Suprapubic skin (tissue), 4 donors: ENCODE measurements around the gene ZSCAN21. TPM values are rescaled to one million over a fixed set of nuclear protein-coding genes. Genes with fewer than 3 reads are reported as not detected.

Experiments used
- DNase-seq, 2 donors: peaks; one replicate each; pipeline ENCODE4 v3.0.0-alpha.2; 2019; ENCODE audit warnings: low spot score in 2 of 2
- H3K27ac ChIP-seq: fragments of 200-600 bp; sonication (generic); one replicate; pipeline ENCODE4 v1.5.1; 2019
- H3K27me3 ChIP-seq: fragments of 200-600 bp; sonication (generic); one replicate; pipeline ENCODE4 v1.5.1; 2019
- H3K36me3 ChIP-seq: fragments of 200-600 bp; sonication (generic); one replicate; pipeline ENCODE4 v1.5.1; 2019
- H3K4me1 ChIP-seq: fragments of 200-600 bp; sonication (generic); one replicate; pipeline ENCODE4 v1.5.1; 2019
- H3K4me3 ChIP-seq: fragments of 200-600 bp; sonication (generic); one replicate; pipeline ENCODE4 v1.5.1; 2019; ENCODE audit warnings: mild to moderate bottlenecking
- H3K9me3 ChIP-seq: fragments of 200-600 bp; sonication (generic); one replicate; pipeline ENCODE4 v1.5.1; 2019
- EP300 ChIP-seq: sonication (generic); formaldehyde crosslinking; IDR thresholded peaks from one replicate; pipeline ENCODE4 v1.6.1; 2017; ENCODE audit warnings: antibody characterized with exemption
- POLR2A ChIP-seq, 2 donors: fragments of 450-650 bp; IDR thresholded peaks; one replicate each; pipeline ENCODE4 v1.6.1; 2017; ENCODE audit warnings: antibody characterized with exemption in 2 of 2, mild to moderate bottlenecking in 2 of 2, moderate library complexity in 2 of 2
- POLR2AphosphoS5 ChIP-seq, 3 donors: sonication (generic); formaldehyde crosslinking; IDR thresholded peaks; one replicate each; pipeline ENCODE4 v1.6.1; 2017; ENCODE audit warnings: antibody characterized with exemption in 3 of 3
- WGBS: methylation state at CpG from one replicate; pipeline ENCODE4 v1.1.5; 2018; 5-methylcytosine and 5-hydroxymethylcytosine counted together
- total RNA-seq, 4 donors: library from RNA; depleted of rRNA; stranded (reverse); fragments of >200 nt; gene quantifications; one replicate each; pipeline ENCODE4 v1.1.0, GENCODE V29; 2016
- TF ChIP-seq, protein P1 (sequence below), 2 donors: fragments of 200-600 bp in 1 of 2; fragments of 450-650 bp in 1 of 2; sonication (generic) in 1 of 2; IDR thresholded peaks; one replicate each; pipeline ENCODE4 v1.5.1; 2016 to 2019; ENCODE audit warnings: antibody characterized with exemption in 2 of 2, mild to moderate bottlenecking in 1 of 2, moderate library complexity in 1 of 2

Gene ZSCAN21
- total RNA-seq, 4 donors from 2014 or later = 8.9 to 18.5 (median 10.2) TPM

- H3K36me3 ChIP-seq = peaks cover 64% of the 10 kb centered on the region
These were observed 9.7 kb downstream of the ZSCAN21 start for GRCh38 chr7:100059251-100059739.

DNA sequence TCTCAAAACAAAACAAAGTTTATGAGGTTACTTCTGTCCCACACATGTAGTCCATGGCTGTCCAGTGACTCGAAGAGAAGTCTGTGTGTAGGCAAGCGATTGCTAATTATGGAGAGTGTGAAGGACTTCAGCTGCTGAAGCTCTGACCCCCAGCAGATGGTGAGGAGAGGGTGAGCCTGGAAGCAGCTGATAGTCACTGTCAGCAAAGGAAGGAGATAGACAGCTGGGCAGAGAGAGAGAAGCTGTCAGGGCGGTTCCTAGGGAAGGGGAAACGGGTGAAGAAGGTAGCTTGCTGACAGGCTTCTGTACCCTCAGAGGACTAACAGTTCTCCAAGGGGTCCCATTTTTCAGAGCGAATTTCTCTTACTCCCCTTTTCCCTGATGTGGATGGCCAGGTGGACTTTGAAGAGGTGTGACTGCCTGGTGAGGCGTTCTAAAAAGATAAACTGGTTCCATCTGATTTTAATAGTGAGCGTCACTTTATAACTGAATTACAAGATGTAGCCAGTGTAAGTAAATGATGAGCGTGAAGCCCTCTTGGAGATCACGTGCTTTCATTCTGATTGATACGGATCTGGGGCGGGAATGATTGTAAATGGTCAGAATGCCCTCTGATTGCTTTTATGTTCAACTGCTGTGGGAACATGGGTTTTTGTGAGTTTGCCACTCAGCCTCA is 12.1 kb downstream of the ZSCAN21 start:
- WGBS = 93% methylated on average over 11 of the region's 11 CpGs
- DNase-seq = no peak
- H3K36me3 ChIP-seq = peaks cover 69% of the 10 kb centered on the region
- H3K27ac ChIP-seq = no peak overlapping the region
- H3K9me3 ChIP-seq = no peaks in the 10 kb centered on the region
- no peak overlapping the region for H3K4me3 ChIP-seq
- peaks cover 12% of the 10 kb centered on the region for H3K4me1 ChIP-seq
- TF ChIP-seq POLR2A (IDR thresholded peaks at IDR 0.05) = no peak
- no peak for TF ChIP-seq EP300
- TF ChIP-seq, protein P1, sequence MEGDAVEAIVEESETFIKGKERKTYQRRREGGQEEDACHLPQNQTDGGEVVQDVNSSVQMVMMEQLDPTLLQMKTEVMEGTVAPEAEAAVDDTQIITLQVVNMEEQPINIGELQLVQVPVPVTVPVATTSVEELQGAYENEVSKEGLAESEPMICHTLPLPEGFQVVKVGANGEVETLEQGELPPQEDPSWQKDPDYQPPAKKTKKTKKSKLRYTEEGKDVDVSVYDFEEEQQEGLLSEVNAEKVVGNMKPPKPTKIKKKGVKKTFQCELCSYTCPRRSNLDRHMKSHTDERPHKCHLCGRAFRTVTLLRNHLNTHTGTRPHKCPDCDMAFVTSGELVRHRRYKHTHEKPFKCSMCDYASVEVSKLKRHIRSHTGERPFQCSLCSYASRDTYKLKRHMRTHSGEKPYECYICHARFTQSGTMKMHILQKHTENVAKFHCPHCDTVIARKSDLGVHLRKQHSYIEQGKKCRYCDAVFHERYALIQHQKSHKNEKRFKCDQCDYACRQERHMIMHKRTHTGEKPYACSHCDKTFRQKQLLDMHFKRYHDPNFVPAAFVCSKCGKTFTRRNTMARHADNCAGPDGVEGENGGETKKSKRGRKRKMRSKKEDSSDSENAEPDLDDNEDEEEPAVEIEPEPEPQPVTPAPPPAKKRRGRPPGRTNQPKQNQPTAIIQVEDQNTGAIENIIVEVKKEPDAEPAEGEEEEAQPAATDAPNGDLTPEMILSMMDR (IDR thresholded peaks at IDR 0.05) = no peak
- no peak for TF ChIP-seq POLR2AphosphoS5 (IDR thresholded peaks at IDR 0.05)
- no peaks in the 10 kb centered on the region for H3K27me3 ChIP-seq

More at GRCh38 chr7:100059251-100059739, 9.7 kb downstream of the ZSCAN21 start:
- Histone ChIP-seq H3K4me3 (no peak overlapping the region), H3K4me1 (no peaks in the 10 kb centered on the region), H3K27ac (no peak overlapping the region), H3K27me3 (no peaks in the 10 kb centered on the region), H3K9me3 (no peaks in the 10 kb centered on the region)
- no peak for TF ChIP-seq POLR2A (IDR thresholded peaks at IDR 0.05)
- no peak for TF ChIP-seq POLR2AphosphoS5 (IDR thresholded peaks at IDR 0.05)
- no peak for TF ChIP-seq EP300
- TF ChIP-seq, protein P1 (IDR thresholded peaks at IDR 0.05) = no peak
- no peak for DNase-seq
- WGBS = 95% methylated on average over 5 of the region's 5 CpGs

DNA sequence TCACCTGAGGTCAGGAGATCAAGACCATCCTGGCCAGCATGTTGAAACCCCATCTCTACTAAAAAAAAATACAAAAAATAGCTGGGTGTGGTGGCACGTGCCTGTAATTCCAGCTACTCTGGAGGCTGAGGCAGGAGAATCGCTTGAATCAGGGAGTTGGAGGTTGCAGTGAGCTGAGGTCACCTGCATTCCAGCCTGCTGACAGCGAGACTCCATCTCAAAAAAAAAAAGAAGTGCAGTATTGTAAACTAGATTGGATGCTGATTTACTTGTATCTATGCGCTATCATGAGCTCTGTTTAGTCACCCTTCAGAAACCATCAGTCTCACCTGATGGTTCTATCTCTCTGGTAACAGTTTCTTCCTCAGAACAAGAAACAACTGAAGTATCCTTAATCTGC is 13.8 kb downstream of the ZSCAN21 start:
- H3K27ac ChIP-seq = no peak overlapping the region
- no peaks in the 10 kb centered on the region for H3K9me3 ChIP-seq
- H3K4me1 ChIP-seq = peaks cover 12% of the 10 kb centered on the region
- H3K36me3 ChIP-seq = peaks cover 61% of the 10 kb centered on the region
- TF ChIP-seq POLR2AphosphoS5 (IDR thresholded peaks at IDR 0.05) (no peak), POLR2A (IDR thresholded peaks at IDR 0.05) (no peak), EP300 (no peak)
- TF ChIP-seq, protein P1 (IDR thresholded peaks at IDR 0.05) = no peak
- H3K4me3 ChIP-seq = no peak overlapping the region
- no peak for DNase-seq
- no peaks in the 10 kb centered on the region for H3K27me3 ChIP-seq
- WGBS = 90% methylated on average over 4 of the region's 4 CpGs

DNA sequence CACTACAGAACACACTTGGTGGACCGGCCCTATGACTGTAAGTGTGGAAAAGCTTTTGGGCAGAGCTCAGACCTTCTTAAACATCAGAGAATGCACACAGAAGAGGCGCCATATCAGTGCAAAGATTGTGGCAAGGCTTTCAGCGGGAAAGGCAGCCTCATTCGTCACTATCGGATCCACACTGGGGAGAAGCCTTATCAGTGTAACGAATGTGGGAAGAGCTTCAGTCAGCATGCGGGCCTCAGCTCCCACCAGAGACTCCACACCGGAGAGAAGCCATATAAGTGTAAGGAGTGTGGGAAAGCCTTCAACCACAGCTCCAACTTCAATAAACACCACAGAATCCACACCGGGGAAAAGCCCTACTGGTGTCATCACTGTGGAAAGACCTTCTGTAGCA is 14.6 kb downstream of the ZSCAN21 start:
- TF ChIP-seq, protein P1 (IDR thresholded peaks at IDR 0.05) = no peak
- TF ChIP-seq EP300 = no peak
- Histone ChIP-seq H3K4me1 (peaks cover 12% of the 10 kb centered on the region), H3K9me3 (no peaks in the 10 kb centered on the region), H3K27me3 (no peaks in the 10 kb centered on the region), H3K36me3 (peaks cover 60% of the 10 kb centered on the region), H3K4me3 (no peak overlapping the region), H3K27ac (no peak overlapping the region)
- DNase-seq = no peak
- 96% methylated on average over 9 of the region's 9 CpGs for WGBS

- Histone ChIP-seq H3K27ac (peak overlapping the region; percentile 43), H3K36me3 (peaks cover 61% of the 10 kb centered on the region), H3K9me3 (peaks cover 3% of the 10 kb centered on the region), H3K27me3 (no peaks in the 10 kb centered on the region), H3K4me1 (peaks cover 12% of the 10 kb centered on the region), H3K4me3 (no peak overlapping the region)
- DNase-seq = no peak
- TF ChIP-seq, protein P1 (IDR thresholded peaks at IDR 0.05) = no peak
- TF ChIP-seq EP300 = no peak
- no peak for TF ChIP-seq POLR2A (IDR thresholded peaks at IDR 0.05)
- peak in 1 of 3 donors; percentile 59 for TF ChIP-seq POLR2AphosphoS5 (IDR thresholded peaks at IDR 0.05)
- 52% methylated on average over 8 of the region's 8 CpGs for WGBS
These were observed 16.0 kb downstream of the ZSCAN21 start for GRCh38 chr7:100065452-100066186.
